ENCODE results near the gene DIABLO.
"Not testable (repeated sequence)": the region's sequence is repeated elsewhere in the genome, so short reads cannot be mapped to it uniquely, and the experiment has no call there.

DIABLO gene

GRCh38 chr12:122225683-122226365 is at the start of gene DIABLO:
DIABLO (minus strand) TSS chr12:122226052; CDS start chr12:122226014, 38 bp downstream.
- peak; percentile 100 for DNase-seq

DNA sequence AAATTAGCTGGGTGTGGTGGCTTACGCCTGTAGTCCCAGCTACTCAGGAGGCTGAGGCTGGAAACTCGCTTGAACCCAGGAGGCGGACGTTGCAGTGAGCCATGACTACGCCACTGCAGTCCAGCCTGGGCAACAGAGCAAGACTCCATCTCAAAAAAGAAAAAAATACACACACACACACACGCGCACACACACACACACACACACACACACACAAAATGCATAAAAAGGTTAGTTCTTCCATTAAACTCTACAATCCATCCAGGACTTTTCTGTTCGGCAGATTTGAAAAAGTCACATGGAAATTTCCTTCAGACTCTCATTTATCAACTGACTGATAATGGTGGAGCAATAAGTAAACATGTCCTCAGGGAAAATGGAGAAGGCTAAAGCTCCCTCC is 49.6 kb upstream of the DIABLO start:
- no peak for DNase-seq

DNA sequence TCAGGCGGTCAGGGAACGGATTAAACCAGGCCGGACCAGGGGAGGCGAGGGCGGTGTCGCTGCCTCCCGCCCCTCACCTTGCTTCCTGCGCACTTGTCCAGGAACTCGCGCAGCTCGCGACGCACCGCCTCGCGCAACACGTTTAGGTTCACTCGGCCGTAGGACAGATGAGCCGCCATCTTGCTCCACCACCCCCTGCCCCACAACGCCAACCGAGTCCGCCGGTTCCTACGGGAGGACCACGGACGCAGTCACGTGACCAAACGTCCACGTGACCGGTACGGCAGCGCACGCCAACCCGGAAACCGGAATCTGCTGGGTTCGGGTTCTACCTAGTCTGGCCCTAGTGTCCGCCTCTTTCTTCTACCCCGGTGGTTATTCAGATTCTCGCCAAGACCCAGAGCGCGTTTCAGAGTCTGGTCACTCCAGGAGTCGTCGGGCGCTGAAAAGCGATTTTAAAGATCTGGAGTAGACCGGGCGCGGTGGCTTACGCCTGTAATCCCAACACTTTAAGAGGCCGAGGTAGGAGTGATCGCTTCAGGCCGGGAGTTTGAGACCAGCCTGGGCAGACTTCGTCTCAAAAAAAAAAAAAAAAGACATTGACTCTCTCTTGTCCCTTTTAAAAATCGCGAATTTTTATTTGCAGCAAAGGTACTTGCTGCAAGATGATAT is 40.5 kb upstream of the DIABLO start, which contains the start of gene VPS33A:
Gene VPS33A, minus strand, starts transcription at position 265 of the 672 bp plus-strand sequence. Its CDS starts 86 bp downstream, at position 179.
- peak; percentile 90 for DNase-seq

- no peak for DNase-seq
Measured at GRCh38 chr12:122265886-122266229, 40.0 kb upstream of the DIABLO start.

DNA sequence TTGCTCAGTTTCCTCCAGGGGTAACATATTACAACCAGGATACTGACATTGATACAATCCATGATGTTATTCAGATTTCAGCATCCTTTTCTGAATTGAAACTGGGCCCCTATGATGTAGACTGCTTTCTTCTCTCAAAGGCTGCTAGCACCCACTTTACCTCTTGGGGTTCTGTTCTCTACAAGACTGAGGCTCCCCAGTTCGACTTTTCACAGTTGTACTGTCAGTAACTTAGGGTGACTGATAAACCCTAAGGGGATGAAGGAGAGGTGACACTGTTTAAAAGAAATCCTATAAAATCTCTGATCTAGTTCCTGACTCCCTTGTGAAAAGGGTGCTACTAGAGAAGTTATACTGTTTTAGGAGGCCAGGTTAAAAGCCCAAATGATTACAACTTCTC is 39.6 kb upstream of the DIABLO start:
- DNase-seq, result no peak

DNA sequence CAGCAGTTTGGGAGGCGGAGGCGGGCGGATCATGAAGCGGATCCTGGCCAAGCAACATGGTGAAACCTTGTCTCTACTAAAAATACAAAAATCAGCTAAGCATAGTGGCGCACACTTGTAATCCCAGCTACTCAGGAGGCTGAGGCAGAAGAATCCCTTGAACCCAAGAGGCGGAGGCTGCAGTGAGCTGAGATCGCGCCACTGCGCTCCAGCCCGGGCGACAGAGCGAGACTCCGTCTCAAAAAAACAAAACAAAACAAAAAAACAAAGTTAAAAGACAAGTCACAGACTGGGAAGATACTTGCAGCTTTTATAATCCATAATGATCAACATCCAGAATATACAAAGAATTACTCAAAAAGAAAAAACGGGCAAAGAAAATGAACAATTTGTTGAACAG is 34.9 kb upstream of the DIABLO start:
- DNase-seq, result not testable (repeated sequence)

DNA sequence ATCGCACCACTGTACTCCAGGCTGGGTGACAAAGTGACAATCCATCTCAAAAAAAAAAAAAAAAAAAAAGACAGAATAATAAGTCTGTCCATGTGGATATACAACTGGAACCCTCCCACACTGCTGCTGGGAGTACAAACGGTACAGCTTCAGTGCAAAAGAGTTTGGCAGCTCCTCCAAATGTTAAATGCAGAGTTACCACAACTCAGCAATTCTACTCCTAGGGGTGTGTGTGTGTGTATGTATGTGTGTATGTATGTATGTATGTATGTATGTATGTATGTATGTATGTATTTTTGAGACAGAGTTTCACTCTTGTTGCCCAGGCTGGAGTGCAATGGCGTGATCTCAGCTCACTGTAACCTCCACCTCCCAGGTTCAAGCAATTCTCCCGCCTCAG is 33.1 kb upstream of the DIABLO start:
- not testable (repeated sequence) for DNase-seq

- DNase-seq, result not testable (repeated sequence)
Measured at GRCh38 chr12:122258462-122258861, 32.6 kb upstream of the DIABLO start.

- DNase-seq, result no peak
Measured at GRCh38 chr12:122250536-122250935, 24.7 kb upstream of the DIABLO start.

DNA sequence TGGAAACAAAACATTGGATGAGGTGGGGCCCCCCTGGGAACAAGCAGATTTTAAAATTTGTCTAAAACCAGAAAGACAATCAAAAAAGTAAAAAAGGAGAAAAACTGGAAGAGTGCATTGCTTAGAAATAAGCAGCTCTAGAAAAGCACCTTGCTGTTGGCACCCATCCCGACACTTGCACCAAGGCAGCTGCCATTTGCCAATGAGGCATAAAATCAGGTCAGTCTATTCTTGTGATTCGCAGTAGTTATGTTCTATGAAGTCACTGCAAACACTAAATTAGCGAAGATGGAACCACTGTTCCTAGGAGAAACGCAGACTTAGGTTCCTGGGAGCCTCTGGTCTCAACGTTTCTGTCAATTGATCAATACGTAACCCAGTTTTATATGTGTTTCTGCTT is 24.2 kb upstream of the DIABLO start:
- DNase-seq, result no peak

GRCh38 chr12:122245553-122245952 is 19.7 kb upstream of the DIABLO start:
- no peak for DNase-seq

GRCh38 chr12:122244565-122245371 is 18.9 kb upstream of the DIABLO start:
- DNase-seq, result peak; percentile 5

- DNase-seq, result peak; percentile 14
Measured at GRCh38 chr12:122243965-122244364, 18.1 kb upstream of the DIABLO start.

- no peak for DNase-seq
Measured at GRCh38 chr12:122238861-122239260, 13.0 kb upstream of the DIABLO start.

GRCh38 chr12:122235741-122236140 is 9.9 kb upstream of the DIABLO start:
- DNase-seq, result no peak

GRCh38 chr12:122232691-122233090 is 6.8 kb upstream of the DIABLO start:
- DNase-seq, result no peak

- no peak for DNase-seq
Measured at GRCh38 chr12:122230798-122231197, 4.9 kb upstream of the DIABLO start.

DNA sequence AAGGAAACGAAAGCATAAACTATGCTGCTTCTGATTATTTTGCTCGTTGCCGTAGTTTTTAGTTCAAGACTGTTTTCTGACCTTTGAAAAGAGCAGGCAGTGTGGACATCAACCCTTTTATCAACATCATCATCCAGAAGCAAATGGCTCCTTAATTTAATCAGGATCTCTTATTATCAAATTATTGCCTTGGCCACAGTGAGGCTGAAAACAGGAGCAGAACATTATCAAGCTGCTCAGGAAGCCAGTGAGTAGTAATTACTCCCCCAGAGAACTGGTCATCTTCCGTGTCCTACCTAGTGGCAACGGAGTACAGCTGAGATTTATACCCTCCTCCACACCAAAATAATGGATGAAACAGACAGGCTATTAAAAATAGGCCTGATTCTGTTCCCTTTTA is 2.2 kb upstream of the DIABLO start:
- no peak for DNase-seq

DNA sequence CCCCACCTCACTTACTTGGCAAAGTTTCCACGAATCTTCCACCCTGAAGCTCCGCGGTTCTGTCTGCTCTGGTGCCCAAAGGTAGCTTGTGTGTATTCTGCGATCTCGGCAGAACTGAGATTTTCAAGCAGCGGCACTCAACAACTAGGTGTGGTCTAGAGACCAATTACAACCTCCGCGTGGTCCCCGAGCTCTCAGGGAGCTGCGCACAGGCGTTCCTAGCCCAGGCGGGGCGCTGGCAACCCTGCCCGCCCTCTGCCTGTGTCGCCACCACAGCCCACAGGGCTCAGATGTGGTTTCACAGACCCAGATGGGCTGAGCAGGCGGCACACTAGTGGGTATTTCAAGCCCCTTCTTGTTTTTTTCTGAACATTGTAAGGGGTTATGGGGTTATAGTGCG is 1.5 kb upstream of the DIABLO start:
- DNase-seq, result peak; percentile 79

DNA sequence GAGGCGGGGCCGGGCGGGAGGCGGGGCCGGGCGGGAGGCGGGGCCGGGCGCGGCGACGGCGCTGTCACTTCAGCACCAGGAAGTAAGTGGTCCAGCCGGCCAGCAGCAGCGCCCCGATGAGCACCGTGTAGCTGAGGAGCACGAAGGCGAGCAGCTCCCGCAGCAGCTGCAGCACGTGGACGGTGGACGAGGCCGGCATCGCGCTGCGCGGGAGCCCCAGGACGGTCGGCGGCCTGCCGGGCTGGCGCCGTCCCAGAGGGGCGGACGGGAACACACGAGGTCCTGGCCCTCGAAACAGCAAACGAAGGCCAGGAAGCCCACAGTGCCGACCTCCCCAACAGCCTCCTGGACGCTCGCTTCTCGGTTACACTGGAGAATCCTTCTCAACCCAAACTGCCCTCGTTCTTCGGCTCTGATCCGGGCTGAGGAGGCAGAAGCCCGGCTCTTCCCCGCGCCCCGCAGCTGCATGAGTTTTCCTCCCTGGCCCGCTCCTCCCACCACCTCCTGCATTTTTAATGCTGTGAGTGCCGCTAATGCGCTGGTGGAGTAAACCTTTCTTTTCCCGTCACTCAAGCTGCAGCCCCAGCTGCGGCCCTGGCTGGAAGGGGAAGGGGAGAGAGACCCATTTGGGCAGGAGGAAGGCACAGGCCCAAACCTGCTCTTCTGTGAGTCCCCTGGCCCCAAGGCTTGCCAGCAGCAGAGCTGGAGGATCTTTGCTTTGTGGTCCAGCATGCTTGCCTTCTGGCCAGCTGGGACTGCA is 694 bp upstream of the DIABLO start:
- no peak for DNase-seq

DNA sequence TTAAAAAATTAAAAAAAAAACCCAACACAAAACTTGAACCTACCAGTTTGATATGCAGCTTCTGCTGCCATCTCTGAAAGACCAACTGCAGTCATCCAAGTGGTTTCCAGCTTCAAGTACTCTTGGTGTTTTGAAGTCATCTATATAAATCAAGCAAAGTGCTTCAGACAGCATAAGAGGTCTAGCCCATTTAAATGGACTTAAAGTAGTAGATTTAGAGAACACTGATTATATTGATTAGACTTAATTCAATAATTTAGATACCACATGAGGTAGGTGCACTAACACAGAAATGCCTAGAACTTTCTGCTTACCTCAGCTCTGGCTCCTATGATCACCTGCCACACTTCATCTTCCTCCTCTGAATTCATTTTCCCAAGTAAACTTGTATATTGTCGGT is 9.4 kb downstream of the DIABLO start:
- DNase-seq, result no peak

DNA sequence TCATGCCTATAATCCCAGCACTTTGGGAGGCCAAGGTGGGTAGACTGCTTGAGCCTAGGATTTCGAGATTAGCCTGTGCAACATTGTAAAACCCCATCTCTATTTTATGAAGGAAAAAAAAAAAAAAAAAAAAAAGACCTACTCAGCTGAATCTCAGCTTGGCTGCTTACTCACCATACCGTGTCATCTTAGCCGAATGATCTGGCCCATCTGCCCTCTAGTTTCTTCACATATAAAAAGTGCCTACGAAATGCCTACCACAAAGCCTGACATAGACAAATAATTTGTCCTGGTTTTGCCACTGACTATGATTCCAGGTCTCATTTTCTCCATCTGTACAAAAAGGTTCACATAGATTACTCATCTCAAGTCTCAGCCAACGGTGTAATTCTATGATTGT is 10.1 kb downstream of the DIABLO start:
- DNase-seq, result no peak

Measured in activated gamma-delta T cell treated with Interleukin-2 at 50 U/mL for 16 hours (primary cell).